IMR-90 (cell line): Measurements from ENCODE around the gene MGRN1.

Experiments used
- CEBPB ChIP-seq: IDR thresholded peaks from 2 replicates; pipeline ENCODE4 v1.6.1; 2012; ENCODE audit warnings: low read depth, low read length, improper control_type of control experiment
- CTCF ChIP-seq: conservative IDR thresholded peaks from 2 replicates; pipeline ENCODE4 v1.5.1; 2012; ENCODE audit warnings: mild to moderate bottlenecking, low read depth, low read length, improper control_type of control experiment
- ELK1 ChIP-seq: fragments of 150-350 bp; IDR thresholded peaks from 2 replicates; pipeline ENCODE4 v1.6.1; 2016; ENCODE audit warnings: low read depth, mild to moderate bottlenecking, low read length, moderate library complexity, borderline replicate concordance
- FOS ChIP-seq: fragments of 150-350 bp; IDR thresholded peaks from 2 replicates; pipeline ENCODE4 v1.6.1; 2016; ENCODE audit warnings: low read depth, low read length
- MXI1 ChIP-seq: IDR thresholded peaks from 2 replicates; pipeline ENCODE4 v1.6.1; 2012; ENCODE audit warnings: low read depth, mild to moderate bottlenecking, low read length, moderate library complexity, borderline replicate concordance
- POLR2A ChIP-seq: IDR thresholded peaks from 2 replicates; pipeline ENCODE4 v1.6.1; 2012; ENCODE audit warnings: mild to moderate bottlenecking, low read depth, low read length
- RFX5 ChIP-seq: IDR thresholded peaks from 2 replicates; pipeline ENCODE4 v1.8.0; 2012; ENCODE audit warnings: low read depth, mild to moderate bottlenecking, low read length, moderate library complexity
- SMC3 ChIP-seq: fragments of 150-350 bp; IDR thresholded peaks from 2 replicates; pipeline ENCODE4 v1.6.1; 2016; ENCODE audit warnings: low read depth, mild to moderate bottlenecking, antibody characterized with exemption, low read length, moderate library complexity
- USF2 ChIP-seq: fragments of 150-350 bp; IDR thresholded peaks from 2 replicates; pipeline ENCODE4 v1.6.1; 2017; ENCODE audit warnings: mild to moderate bottlenecking, antibody characterized with exemption, low read length, low read depth

- TF ChIP-seq CTCF (no peak), POLR2A (no peak), CEBPB (no peak), RFX5 (no peak), FOS (no peak), MXI1 (no peak), SMC3 (no peak), USF2 (no peak), ELK1 (no peak)
Observed at GRCh38 chr16:4702466-4702808, 77.8 kb downstream of the MGRN1 start.
